ENCODE results near the gene CARMIL3.

Gene CARMIL3

GRCh38 chr14:24058951-24059475 lies 7.2 kb downstream of the CARMIL3 start:
- in situ Hi-C loops (cut with MboI; ENCODE audit: low pct_unique_long_range_greater_than_20kb, low sequenced_read_pairs), result no loop called here
- no peak for DNase-seq

DNA sequence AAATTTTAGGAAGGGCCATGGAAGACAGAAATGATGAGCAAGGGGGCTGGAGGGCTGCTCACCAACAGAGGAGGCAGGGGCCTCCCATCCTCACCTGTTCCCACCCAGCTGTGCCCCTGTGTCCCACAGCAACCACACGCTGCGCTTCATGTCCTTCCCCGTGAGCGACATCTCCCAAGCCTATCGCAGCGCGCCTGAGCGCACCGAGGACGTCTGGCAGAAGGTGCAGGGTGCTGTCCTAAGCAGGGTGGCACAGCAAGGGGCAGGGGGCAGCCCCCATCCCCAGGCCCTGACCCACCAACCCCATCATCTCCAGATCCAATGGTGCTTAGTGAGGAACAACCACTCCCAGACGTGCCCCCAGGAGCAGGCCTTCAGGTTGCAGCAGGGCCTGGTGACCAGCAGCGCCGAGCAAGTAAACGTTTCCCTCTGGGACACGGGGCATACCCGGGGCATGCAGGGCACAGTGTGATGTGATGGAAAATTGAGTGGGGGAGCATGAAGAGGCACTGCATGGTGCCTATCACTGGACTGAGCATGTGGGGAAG lies 8.1 kb downstream of the CARMIL3 start:
- DNase-seq, result no peak
- in situ Hi-C loops (cut with MboI; ENCODE audit: low pct_unique_long_range_greater_than_20kb, low sequenced_read_pairs), result no loop called here

GRCh38 chr14:24060443-24060842 lies 8.6 kb downstream of the CARMIL3 start:
- DNase-seq, result no peak
- in situ Hi-C loops (cut with MboI; ENCODE audit: low pct_unique_long_range_greater_than_20kb, low sequenced_read_pairs), result no loop called here

GRCh38 chr14:24060984-24061913 lies 9.4 kb downstream of the CARMIL3 start:
- DNase-seq, result no peak
- in situ Hi-C loops (cut with MboI; ENCODE audit: low pct_unique_long_range_greater_than_20kb, low sequenced_read_pairs), result no loop called here

- in situ Hi-C loops (cut with MboI; ENCODE audit: low pct_unique_long_range_greater_than_20kb, low sequenced_read_pairs), result no loop called here
- DNase-seq, result no peak
Observed at GRCh38 chr14:24062216-24062980, 10.6 kb downstream of the CARMIL3 start.

- no peak for DNase-seq
- in situ Hi-C loops (cut with MboI; ENCODE audit: low pct_unique_long_range_greater_than_20kb, low sequenced_read_pairs), result no loop called here
Observed at GRCh38 chr14:24063263-24063836, 11.5 kb downstream of the CARMIL3 start.

DNA sequence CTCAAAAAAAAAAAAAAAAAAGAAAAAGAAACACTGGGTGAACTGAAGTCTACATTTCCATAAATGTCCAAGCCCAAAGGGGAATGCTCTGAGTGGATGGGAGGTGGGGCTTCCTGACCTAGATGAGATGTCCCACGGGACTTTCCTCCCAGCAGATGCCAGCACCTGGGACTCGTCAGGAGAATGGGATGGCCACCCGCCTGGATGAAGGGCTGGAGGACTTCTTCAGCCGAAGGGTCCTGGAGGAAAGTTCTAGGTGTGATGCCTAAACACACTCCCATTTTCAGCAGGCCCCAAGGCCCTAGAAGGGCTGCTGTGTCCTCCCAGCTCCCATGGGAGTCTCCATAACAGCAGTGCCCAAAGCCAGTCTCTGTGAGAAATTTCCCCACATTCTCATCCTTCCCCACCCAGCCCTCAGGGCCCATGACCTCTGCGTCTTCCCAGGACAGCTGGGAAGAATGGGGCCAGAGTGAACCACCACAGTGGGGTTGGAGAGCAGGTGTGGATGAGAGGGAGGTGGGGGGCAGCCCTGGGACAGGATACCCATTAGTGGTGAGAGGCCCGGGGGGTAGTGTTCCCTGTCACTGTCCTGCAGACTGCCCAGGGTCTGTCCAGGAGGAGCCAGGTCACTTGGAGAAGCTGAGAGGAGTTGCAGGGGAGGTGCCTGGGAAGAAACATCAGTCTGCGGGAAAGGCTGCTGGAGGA lies 12.4 kb downstream of the CARMIL3 start:
- no peak for DNase-seq
- in situ Hi-C loops (cut with MboI; ENCODE audit: low pct_unique_long_range_greater_than_20kb, low sequenced_read_pairs), result no loop called here

DNA sequence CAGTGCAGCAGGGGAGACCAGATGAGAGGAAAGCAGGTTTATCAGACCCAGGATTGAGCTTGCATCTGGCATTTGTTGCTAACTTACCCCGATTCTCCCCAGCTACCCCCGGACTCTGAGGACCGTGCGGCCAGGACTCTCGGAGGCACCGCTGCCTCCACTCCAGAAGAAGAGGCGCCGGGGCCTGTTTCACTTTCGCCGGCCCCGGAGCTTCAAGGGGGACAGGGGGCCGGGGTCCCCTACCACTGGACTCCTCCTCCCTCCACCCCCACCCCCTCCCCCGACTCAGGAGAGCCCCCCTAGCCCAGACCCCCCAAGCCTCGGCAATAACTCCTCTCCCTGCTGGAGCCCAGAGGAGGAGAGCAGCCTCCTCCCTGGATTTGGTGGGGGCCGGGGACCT lies 13.0 kb downstream of the CARMIL3 start:
- in situ Hi-C loops (cut with MboI; ENCODE audit: low pct_unique_long_range_greater_than_20kb, low sequenced_read_pairs), result no loop called here
- no peak for DNase-seq

DNA sequence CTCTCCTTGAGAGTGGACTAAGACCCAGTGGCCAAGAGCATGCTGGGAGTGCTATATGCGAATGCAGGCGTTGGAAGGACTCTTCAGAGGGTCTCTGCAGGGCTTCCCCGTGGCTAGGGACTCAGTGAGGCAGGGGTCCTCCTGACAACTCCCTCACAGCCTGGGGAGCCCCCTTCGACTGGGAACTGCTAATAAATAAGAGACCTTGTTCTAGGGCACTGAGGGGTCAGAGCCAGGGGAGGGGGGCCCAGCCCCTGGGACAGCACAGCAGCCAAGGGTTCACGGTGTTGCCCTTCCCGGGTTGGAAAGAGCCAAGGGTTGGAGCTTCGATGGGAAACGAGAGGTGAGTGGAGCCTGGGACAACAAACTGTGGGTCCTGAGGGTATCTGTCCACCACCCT lies 13.6 kb downstream of the CARMIL3 start:
- no peak for DNase-seq
- in situ Hi-C loops (cut with MboI; ENCODE audit: low pct_unique_long_range_greater_than_20kb, low sequenced_read_pairs), result no loop called here

GRCh38 chr14:24066496-24067132 lies 14.8 kb downstream of the CARMIL3 start:
- in situ Hi-C loops (cut with MboI; ENCODE audit: low pct_unique_long_range_greater_than_20kb, low sequenced_read_pairs), result no loop called here
- DNase-seq, result no peak

GRCh38 chr14:24067133-24068082 lies 15.6 kb downstream of the CARMIL3 start:
- no peak for DNase-seq
- in situ Hi-C loops (cut with MboI; ENCODE audit: low pct_unique_long_range_greater_than_20kb, low sequenced_read_pairs), result no loop called here

GRCh38 chr14:24068711-24069410 lies 17.1 kb downstream of the CARMIL3 start:
- in situ Hi-C loops (cut with MboI; ENCODE audit: low pct_unique_long_range_greater_than_20kb, low sequenced_read_pairs), result no loop called here

DNA sequence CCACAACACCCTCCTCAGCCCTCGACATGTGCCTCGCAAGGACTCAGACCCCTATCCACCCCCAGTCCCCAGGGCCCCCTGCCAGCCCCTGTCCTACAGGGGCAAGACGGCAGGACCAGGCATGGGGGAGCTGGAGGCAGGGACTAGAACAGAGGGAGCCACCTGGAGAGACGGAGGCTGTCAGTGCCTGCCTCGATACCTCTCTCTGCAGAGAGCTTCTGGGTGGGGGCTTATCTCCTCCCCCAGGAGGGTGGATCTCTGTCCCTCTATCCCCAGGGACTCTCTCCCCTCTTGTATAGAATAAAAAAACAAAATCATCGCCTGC lies 17.6 kb downstream of the CARMIL3 start:
- in situ Hi-C loops (cut with MboI; ENCODE audit: low pct_unique_long_range_greater_than_20kb, low sequenced_read_pairs), result no loop called here

More at GRCh38 chr14:24068711-24069410, 17.1 kb downstream of the CARMIL3 start:
- DNase-seq, result no peak

DNA sequence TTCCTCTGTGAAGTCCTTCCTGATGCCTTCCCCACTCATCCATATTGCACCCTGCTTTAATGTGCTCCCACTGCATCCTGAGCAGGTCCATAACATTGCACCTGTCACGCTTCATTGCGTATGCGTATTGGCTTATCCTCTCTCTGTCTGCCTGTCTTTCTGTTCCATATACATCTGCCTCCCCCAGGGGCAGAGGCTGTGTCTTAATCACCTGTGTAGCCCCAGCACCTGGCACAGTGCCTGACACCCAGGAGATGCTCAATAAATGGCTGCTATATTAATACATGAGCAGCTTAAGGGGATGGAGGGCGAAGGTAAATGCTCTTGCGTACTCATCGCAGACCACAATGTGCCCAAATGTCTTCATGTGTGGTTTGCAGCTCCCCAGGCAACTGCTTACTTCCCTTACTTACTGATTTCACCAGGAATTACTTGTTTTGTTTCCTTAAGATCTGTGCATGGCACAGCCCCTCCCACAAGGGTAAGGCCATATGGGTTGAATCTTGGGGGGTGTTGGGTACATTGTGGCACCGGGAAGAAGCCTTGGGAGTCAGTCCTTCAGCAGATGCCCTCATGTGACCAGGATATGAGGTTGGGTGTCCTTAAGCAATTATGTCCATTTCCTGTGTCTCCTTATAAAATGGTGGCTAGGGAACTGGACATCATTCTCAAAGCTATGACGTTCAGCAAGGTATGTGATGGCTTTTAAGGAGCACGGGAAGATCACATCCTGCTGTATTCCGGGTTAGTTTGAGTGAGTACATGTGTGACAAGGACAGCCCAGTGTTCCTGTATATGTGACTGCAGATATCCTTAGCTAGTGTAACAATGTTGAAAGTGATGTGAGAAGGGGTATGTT lies 18.7 kb downstream of the CARMIL3 start:
- in situ Hi-C loops (cut with MboI; ENCODE audit: low pct_unique_long_range_greater_than_20kb, low sequenced_read_pairs), result no loop called here
- no peak for DNase-seq

More for the DNA sequence above, 17.6 kb downstream of the CARMIL3 start:
- DNase-seq, result no peak

GRCh38 chr14:24071144-24071697 lies 19.4 kb downstream of the CARMIL3 start, which contains the start of gene CPNE6:
Gene CPNE6, plus strand, starts transcription at chr14:24071562. Its CDS starts 1,375 bp downstream, at chr14:24072937.
- DNase-seq, result no peak
- in situ Hi-C loops (cut with MboI; ENCODE audit: low pct_unique_long_range_greater_than_20kb, low sequenced_read_pairs), result no loop called here

All from KBM-7 (cell line).